ENCODE data around the gene PDE2A.

Gene PDE2A

GRCh38 chr11:72606748-72607468 lies 67.3 kb downstream of the PDE2A start:
- no peak for DNase-seq

- DNase-seq = no peak
Measured at GRCh38 chr11:72605973-72606747, 68.1 kb downstream of the PDE2A start.

- no peak for DNase-seq
Measured at GRCh38 chr11:72604256-72604655, 70.0 kb downstream of the PDE2A start.

- DNase-seq = no peak
Measured at GRCh38 chr11:72602250-72602904, 71.8 kb downstream of the PDE2A start.

- DNase-seq = no peak
Measured at GRCh38 chr11:72600557-72600956, 73.7 kb downstream of the PDE2A start.

GRCh38 chr11:72599325-72600117 lies 74.7 kb downstream of the PDE2A start:
- DNase-seq = no peak

GRCh38 chr11:72598906-72599305 lies 75.3 kb downstream of the PDE2A start:
- DNase-seq = peak; percentile 70

GRCh38 chr11:72598466-72598865 lies 75.8 kb downstream of the PDE2A start:
- DNase-seq = no peak

GRCh38 chr11:72597721-72598120 lies 76.5 kb downstream of the PDE2A start:
- no peak for DNase-seq

GRCh38 chr11:72595292-72595684 lies 78.9 kb downstream of the PDE2A start:
- DNase-seq = no peak

GRCh38 chr11:72594493-72595291 lies 79.5 kb downstream of the PDE2A start:
- DNase-seq = no peak

GRCh38 chr11:72592698-72593495 lies 81.3 kb downstream of the PDE2A start:
- DNase-seq = no peak

GRCh38 chr11:72591785-72592502 lies 82.3 kb downstream of the PDE2A start:
- no peak for DNase-seq

GRCh38 chr11:72591023-72591422 lies 83.2 kb downstream of the PDE2A start:
- DNase-seq = no peak

- peak; percentile 76 for DNase-seq
Measured at GRCh38 chr11:72589802-72590761, 84.1 kb downstream of the PDE2A start.

GRCh38 chr11:72588421-72589410 lies 85.5 kb downstream of the PDE2A start:
- DNase-seq = no peak

GRCh38 chr11:72587696-72588095 lies 86.5 kb downstream of the PDE2A start:
- no peak for DNase-seq

All from OCI-M1 (cell line).